ENCODE measurements around the gene RXFP4. TPM values are rescaled to one million over a fixed set of nuclear protein-coding genes. Genes with fewer than 3 reads are reported as not detected.

RXFP4 gene
- total RNA-seq, 1 donor from 2014 or later: not detected

- no peaks in the 10 kb centered on the region for H3K27me3 Mint-ChIP-seq (ENCODE audit: unreplicated experiment)
- DNase-seq: no peak
- no peaks in the 10 kb centered on the region for H3K4me1 Mint-ChIP-seq (ENCODE audit: low read depth, unreplicated experiment)
- no peak overlapping the region for H3K27ac Mint-ChIP-seq (ENCODE audit: unreplicated experiment)
- H3K9me3 Mint-ChIP-seq (ENCODE audit: unreplicated experiment): peaks cover 1% of the 10 kb centered on the region
- no peak overlapping the region for H3K4me3 Mint-ChIP-seq (ENCODE audit: unreplicated experiment)
- no peak for TF ChIP-seq CTCF (IDR thresholded peaks at IDR 0.05; ENCODE audit: partially characterized antibody, unreplicated experiment)
- H3K36me3 Mint-ChIP-seq (ENCODE audit: unreplicated experiment): no peaks in the 10 kb centered on the region
Observed at GRCh38 chr1:155933591-155934096, 7.8 kb upstream of the RXFP4 start.

GRCh38 chr1:155934097-155934935, 7.1 kb upstream of the RXFP4 start, which contains the start of gene KHDC4:
TSS of gene KHDC4 (minus strand) at chr1:155934413. CDS start at chr1:155934373, 40 bp downstream.
- no peak for TF ChIP-seq CTCF (IDR thresholded peaks at IDR 0.05; ENCODE audit: partially characterized antibody, unreplicated experiment)
- Mint-ChIP-seq H3K36me3 (ENCODE audit: unreplicated experiment) (no peaks in the 10 kb centered on the region), H3K27ac (ENCODE audit: unreplicated experiment) (no peak within 1 kb of the TSS), H3K27me3 (ENCODE audit: unreplicated experiment) (no peaks in the 10 kb centered on the region), H3K4me3 (ENCODE audit: unreplicated experiment) (peak within 1 kb of the TSS; percentile 80), H3K4me1 (ENCODE audit: low read depth, unreplicated experiment) (no peaks in the 10 kb centered on the region), H3K9me3 (ENCODE audit: unreplicated experiment) (peaks cover 1% of the 10 kb centered on the region)
- DNase-seq: peak; percentile 88

DNA sequence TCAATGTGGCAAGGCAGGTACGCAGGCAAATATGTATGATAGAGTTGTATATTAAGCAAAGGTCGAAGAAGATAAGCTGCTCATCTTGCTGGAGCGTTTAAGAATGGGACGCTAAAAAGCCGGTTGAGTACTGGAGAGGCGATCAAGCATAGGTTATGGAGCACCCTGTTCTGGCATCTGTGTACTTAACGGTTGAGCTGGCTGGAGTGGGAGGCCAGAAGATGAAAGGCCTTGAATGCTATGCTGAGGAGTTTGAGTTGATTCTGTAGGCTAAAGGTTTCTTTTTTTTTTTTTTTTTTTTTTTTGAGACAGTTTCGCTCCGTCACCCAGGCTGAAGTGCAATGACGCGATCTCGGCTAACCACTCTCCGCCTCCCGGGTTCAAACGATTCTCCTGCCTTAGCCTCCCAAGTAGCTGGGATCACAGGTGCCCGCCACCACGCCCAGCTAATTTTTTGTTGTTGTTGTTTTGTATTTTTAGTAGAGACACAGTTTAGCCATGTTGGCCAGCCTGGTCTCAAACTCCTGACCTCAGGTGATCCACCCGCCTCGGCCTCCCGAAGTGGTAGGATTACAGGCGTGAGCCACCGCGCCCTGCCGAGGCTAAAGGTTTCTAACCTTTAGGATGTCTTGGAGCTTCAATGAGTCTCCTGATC, 6.4 kb upstream of the RXFP4 start:
- Mint-ChIP-seq H3K4me3 (ENCODE audit: unreplicated experiment) (peak overlapping the region; percentile 80), H3K27ac (ENCODE audit: unreplicated experiment) (no peak overlapping the region), H3K27me3 (ENCODE audit: unreplicated experiment) (no peaks in the 10 kb centered on the region), H3K36me3 (ENCODE audit: unreplicated experiment) (no peaks in the 10 kb centered on the region), H3K9me3 (ENCODE audit: unreplicated experiment) (peaks cover 1% of the 10 kb centered on the region), H3K4me1 (ENCODE audit: low read depth, unreplicated experiment) (no peaks in the 10 kb centered on the region)
- TF ChIP-seq CTCF (IDR thresholded peaks at IDR 0.05; ENCODE audit: partially characterized antibody, unreplicated experiment): no peak
- no peak for DNase-seq

GRCh38 chr1:155938220-155938627, 3.2 kb upstream of the RXFP4 start:
- peaks cover 4% of the 10 kb centered on the region for H3K27me3 Mint-ChIP-seq (ENCODE audit: unreplicated experiment)
- H3K36me3 Mint-ChIP-seq (ENCODE audit: unreplicated experiment): no peaks in the 10 kb centered on the region
- no peak for DNase-seq
- peaks cover 1% of the 10 kb centered on the region for H3K4me1 Mint-ChIP-seq (ENCODE audit: low read depth, unreplicated experiment)
- no peak for TF ChIP-seq CTCF (IDR thresholded peaks at IDR 0.05; ENCODE audit: partially characterized antibody, unreplicated experiment)
- H3K4me3 Mint-ChIP-seq (ENCODE audit: unreplicated experiment): peak overlapping the region; percentile 18
- no peak overlapping the region for H3K27ac Mint-ChIP-seq (ENCODE audit: unreplicated experiment)
- H3K9me3 Mint-ChIP-seq (ENCODE audit: unreplicated experiment): no peaks in the 10 kb centered on the region
